GM19328 (cell line): Measurements from ENCODE around the gene GRIA2.

Experiments used
- ATAC-seq: cut with Tn5 transposase; IDR thresholded peaks from one replicate; pipeline ENCODE4 v1.9.1; 2021; ENCODE audit warnings: mild to moderate bottlenecking, moderate library complexity; ENCODE audit not compliant: unreplicated experiment

GRIA2 gene

GRCh38 chr4:157363360-157363759, 142.8 kb downstream of the GRIA2 start:
- no peak for ATAC-seq

GRCh38 chr4:157372154-157372553, 151.6 kb downstream of the GRIA2 start:
- ATAC-seq: no peak

GRCh38 chr4:157372567-157372966, 152.0 kb downstream of the GRIA2 start:
- no peak for ATAC-seq

GRCh38 chr4:157389741-157390140, 169.2 kb downstream of the GRIA2 start:
- no peak for ATAC-seq

GRCh38 chr4:157405070-157405469, 184.5 kb downstream of the GRIA2 start:
- ATAC-seq: no peak
